ENCODE data around the gene ZNF407.

Gene ZNF407

DNA sequence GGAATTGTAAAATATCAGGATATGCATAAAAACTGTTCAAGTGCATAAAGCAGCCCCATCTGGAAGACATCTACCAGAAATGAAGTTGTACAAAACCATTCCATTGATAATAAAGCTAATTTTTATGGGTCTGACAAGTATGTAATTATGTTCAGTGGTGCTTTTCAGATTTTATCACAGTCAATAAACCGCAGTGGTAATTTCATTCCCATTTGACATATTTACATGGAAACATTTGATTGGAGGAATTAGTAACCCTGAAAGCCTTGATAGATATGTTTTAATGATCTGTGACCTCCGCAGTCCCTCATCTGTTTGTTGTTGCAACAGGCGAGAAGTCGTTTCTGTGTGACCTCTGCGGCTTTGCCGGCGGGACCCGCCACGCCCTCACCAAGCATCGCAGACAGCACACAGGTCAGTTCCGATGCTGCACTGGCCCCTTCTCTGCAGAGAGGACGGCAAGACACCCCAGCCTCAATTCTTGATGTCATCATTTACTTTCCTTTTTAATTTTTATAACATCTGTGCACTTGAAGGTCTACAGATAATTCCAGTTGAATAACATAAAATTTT lies 283.1 kb downstream of the ZNF407 start:
- DNase-seq (ENCODE audit: low spot score): no peak

DNA sequence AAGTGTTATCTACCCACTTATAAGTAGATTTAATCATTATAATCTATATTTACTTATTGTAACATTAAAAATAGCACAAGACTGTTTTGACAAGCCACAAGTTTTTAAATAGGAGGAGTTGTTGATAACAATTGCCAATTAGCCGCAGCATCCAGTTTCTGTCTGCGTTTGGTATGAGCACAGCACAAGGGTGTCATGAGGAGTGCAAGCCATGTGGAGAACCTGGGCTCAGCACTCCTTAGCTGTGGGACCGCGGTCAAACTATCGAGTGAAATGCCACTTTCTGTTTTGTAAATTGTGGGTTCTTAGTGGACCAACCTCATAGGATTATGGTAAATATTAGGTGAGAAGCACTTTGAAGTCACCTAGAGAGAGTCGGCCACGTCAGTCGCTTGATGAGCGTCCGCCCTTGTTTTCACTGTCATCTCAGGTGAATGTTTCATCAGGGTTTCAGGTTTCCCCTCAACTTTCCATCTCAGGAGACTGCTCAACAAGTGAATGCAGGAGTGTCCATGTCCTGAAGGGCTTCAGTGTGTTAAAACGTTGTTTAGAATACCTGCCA lies 294.5 kb downstream of the ZNF407 start:
- no peak for DNase-seq (ENCODE audit: low spot score)

DNA sequence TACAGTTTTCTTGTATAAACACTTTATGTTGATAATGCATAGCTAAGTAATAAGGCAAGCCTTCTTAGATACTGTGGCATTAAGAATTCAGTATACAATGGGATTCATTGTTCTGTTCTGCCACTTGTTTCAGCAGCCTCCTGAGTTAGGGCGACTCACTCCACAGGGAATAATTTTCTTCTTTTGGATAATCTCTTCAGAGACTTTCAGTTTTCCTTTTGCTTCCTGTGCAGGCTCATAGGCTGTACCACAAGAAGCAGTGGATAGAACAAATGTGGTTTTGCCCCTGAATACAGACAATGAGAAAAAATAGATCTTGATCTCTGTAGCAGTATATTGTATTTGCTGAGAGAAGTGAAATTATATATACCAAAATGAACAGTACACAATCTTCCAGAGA lies 298.0 kb downstream of the ZNF407 start:
- no peak for DNase-seq (ENCODE audit: low spot score)

DNA sequence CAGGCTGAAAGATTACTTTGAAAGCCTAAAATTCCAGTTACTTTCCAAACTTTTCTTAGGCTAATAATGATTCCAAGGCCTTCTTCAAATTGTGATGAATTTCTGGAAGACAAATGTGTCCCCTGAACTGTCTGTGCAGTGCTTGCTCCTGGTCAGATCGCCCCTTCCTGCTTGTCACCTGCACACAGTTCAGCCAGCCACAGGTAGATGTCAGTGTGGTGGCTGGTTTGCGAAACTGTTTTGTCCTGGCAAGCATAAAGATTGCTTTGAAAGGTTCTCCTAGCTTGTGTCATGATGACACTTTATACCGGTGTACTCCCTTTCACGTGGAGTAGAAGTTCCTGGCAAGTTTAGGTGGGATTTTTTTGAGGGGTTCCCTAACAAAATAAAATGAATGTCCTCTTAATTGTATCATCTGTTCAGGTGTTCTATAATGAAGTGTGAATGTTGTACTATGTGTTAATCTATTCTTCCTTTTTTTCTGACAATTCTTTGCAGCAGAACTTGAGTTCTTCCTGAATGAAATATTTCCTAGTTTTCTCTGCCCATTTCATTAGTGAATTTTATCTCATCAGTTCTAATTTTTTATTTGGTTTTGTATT lies 298.8 kb downstream of the ZNF407 start:
- DNase-seq (ENCODE audit: low spot score): peak; percentile 58

DNA sequence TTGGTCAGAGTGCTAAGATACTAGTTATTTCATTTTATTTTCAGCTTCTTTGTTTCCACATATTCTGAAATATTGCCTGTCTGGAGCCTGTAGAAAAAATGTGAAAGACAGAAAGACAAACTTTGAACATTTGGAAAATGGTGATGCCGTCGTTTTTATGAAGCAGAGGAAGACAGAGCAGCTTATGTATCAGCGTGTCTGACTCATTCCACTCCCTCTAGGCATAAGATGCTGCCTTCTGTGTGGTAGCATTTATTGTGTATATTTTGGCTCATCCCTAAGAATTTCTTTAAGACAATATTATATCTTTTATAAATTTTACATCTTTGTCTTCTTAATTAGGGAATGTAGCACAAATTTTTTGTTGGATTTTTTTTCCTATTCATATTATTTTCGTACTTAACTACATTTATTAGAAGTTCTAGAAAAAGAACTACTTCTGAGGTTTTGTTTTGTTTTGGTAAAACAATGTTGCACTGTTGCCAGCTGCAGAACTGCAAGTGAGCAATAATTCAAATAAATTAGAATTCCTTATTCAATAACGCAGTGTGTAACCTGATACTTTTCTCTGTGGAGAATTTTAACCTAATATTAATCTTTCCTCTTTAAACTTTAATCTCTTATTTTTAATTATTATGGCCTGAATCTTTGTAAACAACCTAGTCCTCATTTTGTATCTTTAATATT lies 300.4 kb downstream of the ZNF407 start:
- no peak for DNase-seq (ENCODE audit: low spot score)

DNA sequence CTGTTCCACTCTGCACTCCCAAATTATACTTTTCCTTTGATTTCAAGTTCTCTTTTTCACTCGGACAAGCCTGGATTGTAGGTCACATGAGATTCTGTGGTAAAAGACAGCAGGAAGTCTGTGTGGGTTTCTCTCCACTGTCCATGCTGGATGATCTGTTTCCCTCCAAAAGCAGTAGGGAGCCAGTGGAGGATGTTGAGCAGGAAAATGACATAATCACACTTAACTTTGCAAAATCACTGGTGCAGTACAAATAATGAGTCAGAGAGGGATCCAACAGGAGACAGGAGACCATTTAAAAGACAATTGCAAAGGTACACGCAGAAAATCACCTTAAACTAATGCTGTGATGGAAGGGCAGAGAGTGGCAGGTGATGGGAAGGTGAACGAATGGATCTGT lies 301.3 kb downstream of the ZNF407 start:
- DNase-seq (ENCODE audit: low spot score): no peak

DNA sequence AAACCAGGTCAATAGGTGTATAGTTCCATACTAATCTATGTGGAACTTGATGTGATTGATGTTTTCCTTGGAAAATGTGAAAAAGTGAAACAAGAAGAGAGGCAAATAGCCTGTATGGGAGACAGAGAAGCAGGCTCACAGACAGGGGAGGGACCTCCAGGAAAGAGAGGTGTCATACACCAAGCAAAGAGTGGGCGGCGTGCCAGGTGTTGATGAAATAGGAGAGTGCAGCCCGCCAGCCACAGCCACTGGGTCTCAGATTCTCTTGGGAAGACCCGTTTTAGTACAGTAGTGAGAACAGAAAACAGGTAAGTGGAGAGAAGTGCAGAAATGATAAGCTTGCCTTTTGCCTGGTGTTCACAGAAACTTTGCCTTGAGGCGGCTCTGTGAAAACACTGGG lies 301.9 kb downstream of the ZNF407 start:
- no peak for DNase-seq (ENCODE audit: low spot score)

DNA sequence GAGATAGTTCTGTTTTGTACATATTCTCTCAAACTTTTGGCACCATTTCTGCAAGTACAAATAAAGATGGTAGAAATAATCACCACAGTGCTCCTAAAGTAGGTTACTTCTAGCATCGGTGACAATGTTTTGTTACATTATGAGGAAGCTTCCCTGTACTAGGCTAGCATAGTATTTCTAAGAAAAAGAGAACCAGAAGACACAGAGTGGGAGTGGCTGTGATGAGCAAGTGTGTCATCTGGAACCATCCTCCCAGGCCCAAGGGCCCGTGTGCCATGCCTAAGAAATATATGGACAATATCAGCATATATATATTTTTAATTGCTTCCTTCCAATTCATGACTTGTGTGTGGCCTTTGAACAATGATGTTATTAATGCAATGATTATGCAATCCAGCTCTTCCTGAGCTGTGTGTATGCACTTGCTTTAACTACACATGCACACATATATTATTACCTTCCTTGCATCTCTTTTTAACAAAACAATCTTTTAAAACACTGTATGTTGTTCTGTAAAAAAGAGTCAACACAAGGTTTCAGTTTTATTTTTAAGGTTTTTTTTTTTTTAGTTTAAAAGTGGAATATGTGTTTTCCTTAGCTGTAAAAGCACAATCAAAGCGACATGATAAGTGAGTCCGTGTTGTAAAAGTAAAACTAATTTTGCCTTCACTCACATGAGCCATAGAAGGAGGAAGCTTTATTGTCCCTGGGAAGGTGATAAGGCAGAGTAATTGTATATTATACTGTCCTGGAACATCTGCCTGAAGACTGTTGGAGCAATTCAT lies 303.9 kb downstream of the ZNF407 start:
- DNase-seq (ENCODE audit: low spot score): no peak

DNA sequence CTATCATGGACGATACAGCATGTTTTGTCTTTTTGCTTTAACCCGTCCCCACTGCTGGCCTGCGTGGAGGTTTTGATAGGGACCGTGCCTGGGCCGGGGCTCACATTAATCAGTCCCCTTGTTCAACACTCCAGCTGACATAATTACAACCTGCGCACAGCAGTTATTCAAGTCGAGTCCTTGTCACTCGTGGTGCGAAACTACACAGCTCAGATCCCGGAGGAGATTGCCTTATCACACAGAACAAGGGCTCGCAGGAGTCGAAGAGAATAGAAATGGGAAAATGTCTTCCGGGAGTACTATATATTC lies 304.4 kb downstream of the ZNF407 start:
- DNase-seq (ENCODE audit: low spot score): no peak

DNA sequence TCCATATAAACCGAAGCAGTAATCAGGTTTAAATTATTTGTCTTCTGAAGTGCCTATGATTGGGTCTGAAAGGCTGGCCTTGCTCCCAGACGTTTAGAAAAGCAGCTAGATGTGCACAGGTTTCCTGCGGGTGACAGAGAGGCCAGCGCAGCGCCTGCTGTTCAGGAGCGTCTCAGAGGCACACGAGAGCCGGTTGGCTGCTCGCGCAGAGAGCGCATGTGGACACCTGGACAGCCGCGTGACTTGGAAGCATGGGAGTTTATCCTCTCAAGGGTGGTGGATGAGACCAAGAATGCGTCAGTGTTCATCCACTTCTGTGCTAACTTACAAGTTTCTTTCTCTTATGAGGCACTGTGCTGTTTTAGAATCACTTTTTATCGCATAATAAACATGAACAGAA lies 307.6 kb downstream of the ZNF407 start:
- no peak for DNase-seq (ENCODE audit: low spot score)

DNA sequence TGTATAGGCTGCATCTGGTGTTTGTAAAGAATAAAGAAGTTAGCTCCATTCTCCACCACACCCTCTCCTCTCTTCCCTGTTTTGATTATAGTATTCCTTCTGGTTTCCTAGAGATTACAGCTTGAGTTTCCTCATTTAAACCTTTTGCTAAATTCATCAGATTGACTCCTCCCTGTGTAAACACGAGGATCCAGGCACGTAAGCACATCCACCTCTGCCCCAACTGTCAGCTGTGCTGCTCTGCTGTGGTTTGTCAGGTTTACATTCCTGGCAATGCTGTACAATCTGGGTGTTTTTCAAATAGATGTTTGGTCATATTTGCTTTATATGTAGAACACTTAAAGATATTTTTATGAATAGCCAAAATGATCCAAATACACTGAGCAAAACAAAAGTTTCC lies 308.5 kb downstream of the ZNF407 start:
- no peak for DNase-seq (ENCODE audit: low spot score)

DNA sequence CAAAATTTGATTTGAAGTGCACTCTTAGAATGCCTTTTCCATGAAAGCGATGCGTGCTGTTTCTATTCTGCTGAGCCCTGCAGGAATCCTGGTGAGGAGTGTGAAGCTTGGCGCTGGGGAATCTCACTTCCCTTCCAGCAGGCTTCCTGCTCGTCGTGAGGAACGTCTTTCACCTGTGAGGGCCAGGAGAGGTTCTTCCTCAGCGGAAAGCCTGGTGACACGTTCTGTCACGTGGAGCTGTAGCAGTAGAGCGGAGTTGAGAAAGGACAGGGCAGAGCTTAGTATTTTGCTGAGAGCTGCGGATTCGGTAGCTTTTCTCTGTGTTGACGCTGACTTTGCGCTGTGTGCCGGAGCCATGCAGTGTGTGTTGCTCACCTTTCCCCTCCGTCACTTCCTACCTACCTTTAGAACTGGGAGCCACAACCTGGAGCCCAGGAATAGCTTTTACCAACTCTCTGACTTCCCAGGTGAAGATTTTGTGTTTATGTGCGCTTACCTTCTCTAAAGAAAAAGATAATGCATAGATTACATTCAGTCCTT lies 316.5 kb downstream of the ZNF407 start:
- DNase-seq (ENCODE audit: low spot score): no peak

DNA sequence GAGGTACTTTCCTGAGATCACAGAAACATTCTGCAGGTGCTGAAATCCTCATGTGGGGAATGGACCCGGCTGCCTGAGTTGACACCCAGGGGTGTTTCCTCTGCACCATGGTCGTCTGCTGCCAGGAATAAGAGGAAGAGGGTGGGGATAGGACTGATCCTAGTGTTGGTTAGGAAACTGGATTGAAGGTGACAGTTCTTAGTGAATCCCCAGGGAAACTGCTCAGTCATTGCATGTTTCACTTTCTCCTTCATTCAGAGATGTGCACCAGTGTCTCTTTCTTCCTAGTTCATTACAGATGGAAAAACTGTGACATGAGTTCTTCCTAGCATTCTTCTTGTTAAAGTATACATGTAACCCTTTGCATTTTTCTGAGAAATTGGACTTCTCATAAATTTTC lies 317.0 kb downstream of the ZNF407 start:
- no peak for DNase-seq (ENCODE audit: low spot score)

DNA sequence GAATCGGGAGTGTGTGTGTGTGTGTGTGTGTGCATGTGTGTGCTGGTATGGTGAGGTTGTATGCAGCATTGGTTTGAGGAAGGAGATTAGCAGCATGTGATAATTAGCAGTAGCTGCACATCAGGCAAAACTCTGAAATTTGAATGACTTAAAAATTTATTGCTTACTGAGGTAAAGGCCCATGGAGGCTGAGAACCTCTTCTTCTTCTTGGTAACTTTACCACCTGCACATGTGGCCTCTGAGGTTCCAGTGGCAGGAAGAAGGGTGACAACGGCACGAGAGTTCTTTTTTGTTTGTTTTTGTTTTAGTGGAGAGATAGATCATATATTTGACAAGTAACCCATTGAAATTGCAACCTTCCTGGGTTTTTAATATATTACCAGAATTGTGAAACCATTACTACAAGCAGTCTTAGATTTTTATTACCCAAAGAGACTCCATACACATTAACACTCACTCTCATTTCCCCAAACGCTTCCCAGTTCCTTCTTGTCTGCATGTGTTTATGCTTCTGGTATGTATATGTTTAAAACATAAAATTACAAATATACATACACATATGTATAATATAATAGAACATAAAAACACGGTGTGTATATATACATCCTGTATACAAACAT lies 319.2 kb downstream of the ZNF407 start:
- DNase-seq (ENCODE audit: low spot score): no peak

DNA sequence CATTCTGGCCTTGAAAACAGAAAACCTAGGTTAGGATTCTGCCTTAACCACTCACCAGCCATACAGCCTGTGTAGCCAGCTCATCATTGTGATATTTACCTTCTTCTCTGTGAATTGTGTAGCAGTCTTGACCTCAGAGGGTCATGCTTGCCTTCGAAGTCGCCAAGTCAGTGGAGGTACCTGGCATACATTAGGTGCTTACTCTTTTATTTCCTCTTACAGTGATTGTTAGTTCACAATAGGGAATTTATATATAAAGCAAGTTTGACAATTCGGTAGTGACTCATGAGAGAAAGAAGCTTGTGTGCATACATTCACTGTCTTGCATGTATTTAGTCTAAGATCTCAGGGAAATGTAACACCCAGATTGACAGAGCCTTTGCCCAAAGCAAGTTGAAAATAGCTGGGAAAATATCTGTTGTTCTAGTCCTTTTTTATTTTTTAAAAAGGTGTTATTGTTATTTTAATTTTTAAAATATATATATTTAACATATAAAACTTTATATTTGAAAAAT lies 320.7 kb downstream of the ZNF407 start:
- DNase-seq (ENCODE audit: low spot score): no peak

DNA sequence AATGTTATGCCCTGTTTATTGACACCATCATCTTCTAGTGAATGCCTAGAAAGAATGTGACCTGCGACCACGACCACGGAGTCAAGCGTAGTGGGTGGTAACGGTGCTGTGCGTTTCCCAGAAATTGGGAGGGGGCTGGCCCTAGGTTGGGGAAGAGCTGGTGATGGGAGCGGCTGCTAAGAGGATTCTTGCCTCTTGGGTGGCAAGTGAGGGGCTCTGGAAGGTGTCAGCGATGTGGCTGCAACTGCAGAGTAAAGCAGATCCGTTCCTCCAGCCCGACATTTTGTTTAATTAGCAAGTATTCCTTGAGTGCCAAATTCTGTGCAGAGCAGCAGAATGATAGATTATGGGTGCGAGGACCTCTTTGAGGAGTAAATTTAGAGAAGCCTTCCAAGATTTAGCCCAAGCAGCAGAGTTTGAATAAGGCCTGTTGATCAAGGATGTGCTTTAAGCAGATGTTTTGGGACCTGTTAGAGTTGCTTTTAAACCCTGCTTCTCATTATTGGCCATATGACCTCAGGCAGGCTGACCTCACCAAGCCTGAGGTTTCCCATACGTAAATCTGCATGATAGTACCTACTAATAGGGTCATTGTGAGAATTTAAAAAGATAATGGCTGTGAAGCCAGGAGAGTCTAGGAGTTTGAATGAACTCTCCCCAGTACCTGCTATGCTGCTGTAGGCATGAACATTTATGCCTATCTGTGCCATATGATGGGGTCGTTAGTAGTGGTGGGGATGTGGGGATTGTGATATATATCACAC lies 323.6 kb downstream of the ZNF407 start:
- no peak for DNase-seq (ENCODE audit: low spot score)

DNA sequence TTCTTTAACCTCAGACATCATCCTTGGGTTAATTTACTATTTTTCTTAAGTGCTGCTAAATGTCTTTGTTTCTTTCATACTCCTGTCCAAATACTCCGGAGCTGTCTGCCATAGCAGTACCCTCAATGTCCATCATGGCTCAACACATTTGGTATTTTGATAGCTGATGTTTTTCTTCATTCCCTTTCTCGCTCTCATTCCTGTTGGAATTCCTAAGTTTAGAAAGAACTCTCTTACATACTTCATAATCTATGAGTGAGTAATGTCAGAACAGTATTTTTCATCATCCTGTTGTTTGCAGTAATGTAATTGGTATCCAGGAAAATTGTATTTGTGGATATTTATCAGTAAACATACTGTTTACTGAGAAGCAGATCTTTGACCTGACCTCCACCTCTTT lies 328.4 kb downstream of the ZNF407 start:
- no peak for DNase-seq (ENCODE audit: low spot score)

DNA sequence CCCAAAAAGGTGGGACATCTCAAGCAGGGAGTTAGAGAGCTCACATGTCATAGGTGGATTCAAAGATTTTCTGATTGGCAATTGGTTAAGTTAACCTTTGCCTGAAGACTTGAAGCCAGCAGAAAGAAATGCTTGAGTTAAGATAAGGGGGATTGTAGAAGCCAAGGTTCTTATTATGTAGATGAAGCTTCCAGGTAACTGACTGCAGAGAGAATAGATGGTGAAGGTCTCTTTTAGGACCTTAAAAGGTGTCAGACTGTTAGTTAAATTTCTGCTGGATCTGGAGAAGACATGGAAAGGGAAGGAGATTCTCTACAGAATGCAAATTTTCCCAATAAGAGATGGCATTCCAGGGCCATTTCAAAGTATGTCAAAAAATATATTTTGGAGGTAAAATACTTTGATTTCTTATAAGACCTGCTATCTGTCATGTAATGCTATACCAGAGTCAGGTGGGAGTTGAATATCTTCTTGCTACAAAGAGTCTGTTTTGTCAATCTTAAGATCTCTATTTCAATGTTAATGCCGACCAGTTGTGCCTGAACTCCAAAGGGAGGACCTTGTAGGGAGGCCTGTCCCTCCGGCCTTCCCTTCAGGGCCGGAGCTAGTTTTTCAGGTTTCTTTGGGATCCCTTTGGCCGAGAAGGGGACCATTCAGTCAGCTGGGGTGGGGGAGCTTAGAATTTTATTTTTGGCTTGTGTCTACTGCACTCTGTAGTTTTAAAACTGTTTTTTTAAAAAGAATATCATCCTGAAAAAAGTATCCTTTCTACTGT lies 330.7 kb downstream of the ZNF407 start:
- DNase-seq (ENCODE audit: low spot score): no peak

DNA sequence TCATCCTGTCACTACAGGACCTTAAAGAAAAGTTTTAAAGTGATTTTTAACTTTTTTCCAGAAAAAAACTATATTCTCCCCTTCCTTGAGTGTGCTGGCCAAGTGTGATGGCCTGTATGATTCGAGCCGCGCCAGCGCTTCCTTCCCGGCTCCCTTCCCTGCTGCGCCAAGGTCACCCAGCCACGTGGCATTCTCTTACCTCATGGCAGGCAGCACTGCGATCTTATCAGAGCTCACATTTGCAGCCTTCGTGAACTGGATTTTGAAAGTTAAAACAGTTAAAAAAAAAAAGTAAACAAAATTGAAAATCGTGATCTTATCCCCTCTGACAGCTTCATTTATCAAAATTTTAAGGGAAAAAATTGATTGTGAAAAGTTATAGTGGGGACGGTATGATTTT lies 331.4 kb downstream of the ZNF407 start:
- DNase-seq (ENCODE audit: low spot score): no peak

DNA sequence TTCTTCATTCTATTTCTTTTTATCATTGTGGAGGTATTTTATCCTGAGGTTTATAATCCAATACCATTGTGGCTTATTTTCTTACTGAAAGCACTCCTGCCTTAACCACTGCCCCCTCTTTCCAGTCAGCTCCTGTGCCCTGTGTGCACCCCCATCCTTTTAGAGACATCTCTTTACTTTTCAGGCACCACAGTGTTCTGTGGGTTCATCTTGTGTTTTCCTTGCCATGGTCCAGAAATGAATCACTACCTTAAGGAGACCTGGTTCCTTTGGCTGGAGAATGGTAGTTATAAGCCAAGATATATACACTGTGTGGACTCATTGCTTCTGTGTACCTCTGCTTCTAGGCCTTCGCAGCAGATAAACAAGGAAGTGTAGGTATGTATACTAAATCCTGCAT lies 332.9 kb downstream of the ZNF407 start:
- no peak for DNase-seq (ENCODE audit: low spot score)

Data from D341Med (cell line).